GM19463 (cell line): ENCODE measurements around the gene MPC2.
"Not testable (repeated sequence)": the region's sequence is repeated elsewhere in the genome, so short reads cannot be mapped to it uniquely, and the experiment has no call there.

Source experiments
- ATAC-seq: cut with Tn5 transposase; IDR thresholded peaks from one replicate; pipeline ENCODE4 v1.9.1; 2021; ENCODE audit warnings: mild to moderate bottlenecking, moderate library complexity; ENCODE audit not compliant: unreplicated experiment

The MPC2 gene

DNA sequence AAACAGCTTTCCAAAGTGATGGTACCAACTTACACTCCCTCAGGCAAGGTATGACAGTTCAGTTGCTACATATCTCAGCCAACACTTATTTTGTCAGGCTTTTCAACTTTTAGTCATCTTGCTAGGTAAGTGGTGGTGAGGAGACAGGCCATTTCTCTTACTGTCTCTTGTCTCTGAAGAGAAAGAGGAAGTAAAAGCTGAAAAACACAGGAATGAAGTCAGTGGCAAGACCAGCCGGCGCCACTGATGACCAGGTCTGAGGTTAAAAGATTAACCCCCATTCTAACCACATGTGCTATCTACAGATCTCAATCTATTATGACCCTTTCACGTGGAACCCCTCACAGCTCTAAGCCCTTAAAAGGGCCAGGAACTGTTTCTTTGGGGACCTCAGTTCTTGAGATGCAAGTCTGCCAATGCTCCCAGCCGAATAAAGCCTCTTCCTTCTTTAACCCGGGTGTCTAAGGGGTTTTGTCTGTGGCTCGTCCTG, 27.1 kb downstream of the MPC2 start:
- ATAC-seq: no peak

DNA sequence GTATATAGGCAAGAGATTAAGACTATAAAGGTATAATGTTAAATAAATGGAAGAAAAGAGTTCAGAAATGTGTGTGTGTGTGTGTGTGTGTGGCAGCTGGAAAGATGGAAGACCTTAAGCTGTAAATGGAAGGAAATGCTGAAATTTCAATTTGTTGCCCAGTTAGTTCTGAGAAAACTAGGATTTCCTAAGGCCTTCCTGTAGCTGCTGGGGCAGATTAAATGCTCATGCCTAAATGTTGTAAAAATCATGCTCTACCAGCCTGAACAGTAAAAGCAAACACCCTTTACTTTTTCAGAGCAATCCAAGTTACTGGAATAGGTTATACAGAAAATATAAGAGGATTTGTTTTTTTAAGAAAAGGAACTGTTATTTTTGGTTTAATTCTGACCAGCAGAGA, 31.2 kb downstream of the MPC2 start:
- ATAC-seq: no peak

GRCh38 chr1:167905182-167905581, 31.7 kb downstream of the MPC2 start:
- no peak for ATAC-seq

DNA sequence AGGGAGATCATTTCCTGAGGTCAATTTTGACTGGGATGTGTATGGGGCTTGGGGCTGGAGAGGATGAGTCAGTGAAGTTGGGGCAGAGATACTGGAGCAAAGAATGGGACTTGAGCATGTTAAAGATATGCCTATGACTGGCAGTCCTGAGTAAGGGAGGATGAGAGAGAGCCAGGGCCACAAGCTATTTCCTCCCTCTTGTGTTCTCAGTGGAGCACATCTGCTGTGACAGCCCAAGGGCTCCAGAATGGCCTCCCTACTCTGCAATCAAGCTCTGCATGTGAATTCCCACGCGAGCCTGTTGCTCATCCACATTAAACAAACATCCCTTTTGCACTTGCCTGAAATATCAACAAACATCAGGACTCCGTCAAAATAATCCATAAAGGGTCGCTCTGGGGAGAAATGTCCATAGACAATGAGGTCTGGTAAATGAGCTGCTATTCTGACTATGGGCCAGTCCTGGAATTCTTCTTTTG, 32.2 kb downstream of the MPC2 start:
- ATAC-seq: no peak

DNA sequence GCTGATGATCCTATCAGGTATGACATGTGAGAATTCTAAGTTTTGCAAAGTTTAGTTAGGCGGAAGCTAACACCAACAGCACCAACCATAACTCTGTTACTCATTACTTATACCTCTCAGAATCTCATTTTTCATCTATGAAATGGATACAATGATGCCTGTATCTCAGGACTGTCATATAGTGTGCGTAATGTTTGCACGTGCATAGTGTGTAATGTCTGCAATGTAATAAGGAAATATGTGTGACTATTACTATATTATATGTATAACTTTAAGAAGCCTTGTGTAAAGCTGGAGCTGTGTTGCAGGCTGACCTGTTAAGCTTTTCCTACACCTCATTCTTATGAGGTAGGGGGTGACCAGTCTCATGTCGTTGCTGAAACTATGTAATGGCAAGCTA, 36.0 kb downstream of the MPC2 start:
- ATAC-seq: no peak

DNA sequence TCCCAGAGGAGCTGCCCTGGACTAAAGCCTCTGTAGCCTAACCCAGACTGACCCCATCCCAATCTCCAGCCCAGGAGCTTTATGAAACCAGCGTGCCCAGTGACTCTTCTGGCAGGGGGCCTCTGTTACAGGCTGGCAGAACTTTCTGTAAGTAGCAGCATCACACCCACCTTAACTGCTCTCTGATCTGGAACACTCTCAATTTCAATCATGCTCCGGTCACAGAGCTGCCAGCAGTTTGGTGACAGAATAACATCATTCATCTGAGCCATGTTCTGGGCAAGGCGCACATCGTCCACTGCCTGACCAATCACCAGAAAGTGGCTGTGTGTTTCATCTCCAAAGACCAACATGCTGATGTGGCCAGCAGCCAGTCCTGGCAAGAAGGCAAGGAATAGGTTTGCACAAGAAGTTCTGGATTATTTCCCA, 37.6 kb downstream of the MPC2 start:
- peak; percentile 94 for ATAC-seq

- no peak for ATAC-seq
Observed at GRCh38 chr1:167898578-167899222, 38.2 kb downstream of the MPC2 start.

- ATAC-seq: no peak
Observed at GRCh38 chr1:167893798-167894197, 43.1 kb downstream of the MPC2 start.

DNA sequence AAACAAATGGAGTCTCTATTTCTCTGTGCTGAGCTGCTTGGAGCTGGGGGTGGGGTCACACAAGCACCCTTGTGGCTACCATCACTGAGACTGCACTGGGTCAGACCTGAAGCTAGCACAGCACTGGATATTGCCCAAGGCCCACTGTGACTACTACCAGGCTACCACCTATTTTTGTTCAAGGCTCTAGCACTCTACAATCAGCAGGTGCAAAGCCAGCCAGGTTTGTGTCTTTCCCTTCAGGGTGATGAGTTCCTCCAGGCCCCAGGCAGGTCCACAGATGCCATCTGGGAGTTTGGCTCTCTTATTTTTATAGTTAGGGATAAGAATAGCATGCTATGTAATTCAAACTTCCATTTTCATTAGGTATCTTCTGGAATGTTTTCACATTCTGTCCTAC, 46.5 kb downstream of the MPC2 start:
- ATAC-seq: no peak

DNA sequence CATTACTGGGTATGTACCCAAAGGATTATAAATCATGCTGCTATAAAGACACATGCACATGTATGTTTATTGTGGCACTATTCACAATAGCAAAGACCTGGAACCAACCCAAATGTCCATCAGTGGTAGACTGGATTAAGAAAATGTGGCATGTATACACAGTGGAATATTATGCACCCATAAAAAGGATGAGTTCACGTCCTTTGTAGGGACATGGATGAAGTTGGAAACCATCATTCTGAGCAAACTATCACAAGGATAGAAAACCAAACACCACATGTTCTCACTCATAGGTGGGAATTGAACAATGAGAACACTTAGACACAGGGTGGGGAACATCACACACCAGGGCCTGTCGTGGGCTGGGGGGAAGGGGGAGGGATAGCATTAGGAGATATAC, 49.7 kb downstream of the MPC2 start:
- ATAC-seq: not testable (repeated sequence)

DNA sequence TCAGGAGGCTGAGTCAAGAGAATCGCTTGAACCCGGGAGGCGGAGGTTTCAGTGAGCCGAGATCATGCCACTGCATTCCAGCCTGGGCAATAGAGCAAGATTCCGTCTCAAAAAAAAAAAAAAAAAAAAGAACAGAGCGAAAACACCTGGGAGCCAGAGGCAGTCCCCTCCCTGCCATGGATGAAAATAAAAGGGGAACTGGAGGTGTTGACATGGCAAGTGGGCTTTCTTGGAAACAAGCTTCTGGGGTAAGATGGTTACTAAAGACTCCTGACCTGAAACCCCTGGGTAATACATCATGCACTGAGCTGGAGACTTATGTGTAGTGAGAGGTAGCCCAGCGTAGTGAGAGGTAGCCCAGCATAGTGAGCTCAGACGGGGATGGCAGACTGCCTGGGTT, 54.5 kb downstream of the MPC2 start:
- no peak for ATAC-seq

- ATAC-seq: no peak
Observed at GRCh38 chr1:167881786-167882185, 55.1 kb downstream of the MPC2 start.

GRCh38 chr1:167881069-167881468, 55.8 kb downstream of the MPC2 start:
- no peak for ATAC-seq

GRCh38 chr1:167880580-167881021, 56.3 kb downstream of the MPC2 start:
- ATAC-seq: no peak

GRCh38 chr1:167879508-167879907, 57.4 kb downstream of the MPC2 start:
- ATAC-seq: no peak

GRCh38 chr1:167878372-167879160, 58.3 kb downstream of the MPC2 start:
- no peak for ATAC-seq

DNA sequence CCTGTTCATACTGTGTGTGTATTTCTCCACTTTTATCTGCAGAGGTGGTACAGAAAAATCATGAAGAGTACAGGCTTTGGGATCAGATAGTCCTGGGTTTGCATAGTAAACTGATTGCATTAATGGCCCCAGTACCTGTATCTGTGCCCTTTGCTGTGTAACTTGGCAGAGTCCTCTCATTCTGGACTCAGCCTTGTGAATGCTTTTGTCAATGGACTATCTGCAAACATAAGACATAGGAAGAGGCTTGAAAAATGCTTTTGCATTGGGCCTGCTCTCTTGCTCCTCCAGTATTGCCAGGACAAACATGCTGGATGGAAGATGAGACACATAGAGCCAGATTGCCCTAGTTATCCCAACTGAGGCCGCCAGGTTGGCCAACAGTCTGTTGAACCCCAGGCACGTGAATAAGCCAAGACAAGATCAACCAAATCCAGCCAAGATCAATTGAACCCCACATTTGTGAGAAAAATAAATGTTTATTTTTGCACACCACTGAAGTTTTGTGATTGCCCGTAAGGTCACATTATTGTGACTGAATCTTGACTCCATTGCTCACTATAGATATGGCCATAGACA, 60.2 kb downstream of the MPC2 start:
- no peak for ATAC-seq

DNA sequence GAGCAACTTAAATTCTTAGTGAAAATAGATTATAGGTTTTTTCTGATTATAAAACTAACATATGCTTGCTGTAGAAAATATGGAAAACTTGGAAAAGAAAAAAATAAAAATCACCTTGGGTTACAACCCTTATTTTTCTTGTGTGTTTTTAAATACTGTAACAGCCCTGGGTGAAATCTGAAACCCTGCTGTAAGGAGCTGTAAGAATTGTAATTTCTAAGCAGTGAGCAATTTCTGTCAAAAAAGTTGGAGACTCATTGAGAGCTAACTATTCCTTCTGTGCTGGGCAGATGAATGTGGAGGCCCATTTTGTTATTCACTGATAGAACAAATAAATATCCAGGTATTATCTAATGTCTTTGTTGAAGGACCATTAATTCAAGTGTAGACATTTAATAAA, 65.5 kb downstream of the MPC2 start:
- ATAC-seq: no peak

GRCh38 chr1:167869157-167870001, 67.5 kb downstream of the MPC2 start:
- not testable (repeated sequence) for ATAC-seq

DNA sequence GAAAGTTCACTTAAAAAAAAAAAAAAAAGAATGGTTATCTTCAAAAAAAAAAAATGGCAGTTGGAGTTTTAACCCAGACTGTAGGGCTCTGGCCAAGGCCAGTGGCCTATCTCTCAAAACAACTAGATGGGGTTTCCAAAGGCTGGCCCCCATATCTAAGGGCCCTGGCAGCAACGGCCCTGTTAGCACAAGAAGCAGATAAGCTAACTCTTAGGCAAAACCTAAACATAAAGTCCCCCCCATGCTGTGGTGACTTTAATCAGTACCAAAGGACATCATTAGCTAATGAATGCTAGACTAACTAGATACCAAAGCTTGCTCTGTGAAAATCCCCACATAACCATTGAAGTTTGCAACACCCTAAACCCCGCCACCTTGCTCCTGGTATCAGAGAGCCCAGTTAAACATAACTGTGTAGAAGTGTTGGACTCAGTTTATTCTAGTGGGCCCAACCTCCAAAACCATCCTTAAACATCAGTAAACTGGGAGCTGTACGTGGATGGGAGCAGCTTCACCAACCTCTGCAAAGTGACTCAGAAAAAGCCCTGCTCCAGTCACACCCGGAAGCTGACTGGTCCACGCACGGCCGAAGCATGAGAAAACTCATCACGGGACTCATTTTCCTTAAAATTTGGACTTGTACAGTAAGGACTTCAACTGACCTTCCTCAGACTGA, 70.0 kb downstream of the MPC2 start:
- not testable (repeated sequence) for ATAC-seq
